T-helper 1 cell (primary cell): Measurements from ENCODE around the gene LIPA.
"Not testable (repeated sequence)": the region's sequence is repeated elsewhere in the genome, so short reads cannot be mapped to it uniquely, and the experiment has no call there.

Source experiments
- DNase-seq, 5 donors: peaks; one replicate each; pipeline ENCODE4 v3.0.0-alpha.2; 2012 to 2020

The LIPA gene

DNA sequence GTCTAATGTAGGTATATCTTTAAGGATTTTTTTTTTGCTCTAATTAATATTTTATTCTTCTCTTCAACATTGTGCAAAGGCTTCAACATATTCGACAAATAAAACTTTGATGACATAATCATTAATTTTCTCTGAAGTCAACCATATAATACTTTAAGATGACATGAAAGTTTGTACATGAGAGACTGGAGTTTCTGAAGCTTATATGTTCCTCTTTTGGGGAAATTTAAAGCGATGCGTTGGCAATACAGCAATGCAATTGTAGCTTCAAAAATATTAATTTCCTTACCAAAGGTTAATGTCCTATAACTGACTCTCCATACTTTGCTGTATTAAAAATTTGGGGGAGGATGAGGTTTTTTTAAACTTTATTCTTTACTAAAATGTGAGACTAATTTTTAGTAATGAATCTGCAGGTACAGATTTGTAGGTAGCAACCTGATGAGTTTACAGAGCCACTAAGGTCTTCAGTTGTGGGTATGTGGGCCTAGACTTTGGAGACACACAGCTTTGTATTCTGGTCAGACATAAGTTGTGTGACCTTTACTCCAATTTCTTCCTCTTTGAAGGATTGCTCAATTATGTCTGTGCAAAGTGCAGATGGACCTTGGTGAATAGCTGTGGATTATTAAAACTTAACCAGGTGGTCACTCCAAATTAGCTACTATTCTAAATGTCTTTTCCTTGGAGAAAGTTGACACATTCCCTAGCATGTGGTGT, 18.0 kb upstream of the LIPA start:
- DNase-seq = no peak

- no peak for DNase-seq
These were observed 15.3 kb upstream of the LIPA start for GRCh38 chr10:89266721-89267453.

DNA sequence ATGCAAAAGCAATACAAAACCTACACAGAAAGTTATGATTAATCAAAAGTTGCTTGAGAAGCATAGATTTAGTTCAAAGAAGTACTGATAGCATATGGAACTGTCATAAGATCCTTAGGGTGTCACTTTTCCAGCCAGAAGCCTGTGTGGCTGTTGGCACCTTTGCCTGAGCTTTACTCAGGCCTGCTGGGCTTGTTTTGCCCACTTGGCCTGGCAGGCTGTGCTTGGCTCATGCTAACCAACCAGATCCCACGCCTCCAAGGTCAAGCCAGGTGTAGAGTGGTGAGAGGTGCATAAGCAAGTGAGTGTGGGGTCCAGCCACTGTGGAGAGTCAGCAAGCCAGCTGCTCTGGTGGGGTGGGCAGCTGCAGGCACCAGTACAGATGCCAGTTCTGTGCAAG, 12.0 kb upstream of the LIPA start:
- DNase-seq = no peak

DNA sequence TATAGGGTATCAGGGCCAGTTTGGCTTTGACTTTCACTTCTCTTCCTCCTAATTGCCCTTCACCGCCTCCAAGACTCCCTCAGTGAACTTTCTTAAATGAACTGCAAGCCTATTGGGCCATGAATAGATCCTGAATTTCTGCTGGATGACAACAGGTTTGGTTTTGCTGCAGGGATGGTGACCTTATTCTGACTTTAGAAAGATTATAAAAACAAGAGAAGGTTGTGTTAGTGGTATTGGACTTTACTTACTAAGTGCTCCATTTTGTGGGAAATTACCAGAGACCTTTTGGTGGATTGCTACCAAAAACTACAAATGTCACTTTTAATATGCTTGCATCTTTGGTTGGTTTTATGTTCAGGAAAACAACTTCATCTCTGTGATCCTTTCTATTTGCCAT, 11.5 kb upstream of the LIPA start:
- no peak for DNase-seq

- DNase-seq = no peak
These were observed 10.8 kb upstream of the LIPA start for GRCh38 chr10:89262086-89263051.

DNA sequence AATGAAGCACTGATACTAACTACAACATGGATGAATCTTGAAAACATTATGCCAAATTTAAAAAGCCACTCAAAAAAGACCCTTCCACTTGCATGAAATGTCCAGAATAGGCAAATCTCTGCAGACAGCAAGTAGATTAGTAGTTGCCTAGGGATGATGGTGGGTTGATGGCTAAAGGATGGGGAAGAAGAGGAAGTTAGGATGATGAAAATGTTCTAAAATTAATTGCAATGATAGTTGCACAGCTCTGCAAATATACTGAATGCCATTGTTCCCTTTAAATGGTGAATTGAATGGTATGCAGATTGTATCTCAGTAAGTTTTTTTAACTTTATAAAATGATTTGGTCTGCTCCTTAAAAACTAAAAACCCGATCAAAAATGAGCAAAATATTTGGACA, 7.3 kb upstream of the LIPA start:
- no peak for DNase-seq

DNA sequence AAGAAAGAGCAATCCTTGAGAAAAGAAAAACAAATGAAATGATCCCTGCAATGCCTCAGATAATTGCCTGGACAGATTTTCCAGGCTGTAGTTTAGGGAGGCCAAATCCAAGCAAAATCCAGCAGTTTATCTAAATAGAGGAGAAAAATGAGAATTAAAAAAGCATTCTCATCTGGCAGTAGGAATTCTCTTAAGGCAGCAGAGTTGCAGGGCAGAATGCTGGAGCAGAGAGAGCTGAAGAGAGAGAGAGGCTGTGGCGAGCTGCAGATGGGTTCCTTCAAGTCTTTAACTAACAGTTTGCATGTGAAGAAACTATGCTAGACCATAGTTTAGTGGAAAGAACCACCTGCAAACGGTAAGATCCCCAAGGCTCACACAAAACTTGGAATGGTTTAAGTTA, 6.0 kb upstream of the LIPA start:
- no peak for DNase-seq

DNA sequence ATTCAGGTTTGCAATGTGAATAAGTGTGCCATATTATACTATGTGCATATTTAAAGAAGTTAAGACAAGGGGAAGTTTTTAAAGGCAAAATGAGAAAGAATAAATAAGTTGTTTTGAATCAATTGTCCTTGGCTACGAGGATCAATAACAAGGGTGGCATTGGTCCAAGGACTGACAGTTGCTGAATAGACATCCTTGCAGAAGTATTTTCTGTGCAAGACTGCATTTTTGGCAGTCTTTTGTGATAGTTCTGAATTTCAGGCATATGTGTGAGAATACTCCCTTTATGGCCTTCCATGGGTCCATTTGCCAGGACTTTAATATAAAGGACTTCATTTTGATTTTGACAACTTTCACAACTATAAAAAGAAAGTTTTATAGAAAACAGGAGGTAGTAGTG, 5.4 kb upstream of the LIPA start:
- no peak for DNase-seq

- no peak for DNase-seq
These were observed 4.8 kb upstream of the LIPA start for GRCh38 chr10:89256340-89256739.

- no peak for DNase-seq
These were observed 4.2 kb upstream of the LIPA start for GRCh38 chr10:89255793-89256192.

DNA sequence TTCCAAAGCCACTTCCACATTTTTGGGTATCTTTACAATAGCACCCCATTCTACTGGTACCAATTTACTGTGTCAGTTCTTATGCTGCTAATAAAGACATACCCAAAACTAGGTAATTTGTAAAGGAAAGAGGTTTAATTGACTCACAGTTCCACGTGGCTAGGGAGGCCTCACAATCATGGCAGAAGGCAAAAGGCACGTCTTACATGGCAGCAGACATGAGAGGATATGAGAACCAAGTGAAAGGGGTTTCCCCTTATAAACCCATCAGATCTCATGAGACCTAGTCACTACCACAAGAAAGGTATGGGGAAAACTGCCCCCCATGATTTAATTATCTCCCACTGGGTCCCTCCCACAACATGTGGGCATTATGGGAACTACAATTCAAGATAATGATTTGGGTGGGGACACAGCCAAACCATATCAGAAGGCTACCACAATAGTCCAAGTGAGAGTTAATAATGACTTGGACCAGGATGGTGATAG, 3.6 kb upstream of the LIPA start:
- DNase-seq = not testable (repeated sequence)

GRCh38 chr10:89252225-89252585, 630 bp upstream of the LIPA start:
- DNase-seq = no peak

DNA sequence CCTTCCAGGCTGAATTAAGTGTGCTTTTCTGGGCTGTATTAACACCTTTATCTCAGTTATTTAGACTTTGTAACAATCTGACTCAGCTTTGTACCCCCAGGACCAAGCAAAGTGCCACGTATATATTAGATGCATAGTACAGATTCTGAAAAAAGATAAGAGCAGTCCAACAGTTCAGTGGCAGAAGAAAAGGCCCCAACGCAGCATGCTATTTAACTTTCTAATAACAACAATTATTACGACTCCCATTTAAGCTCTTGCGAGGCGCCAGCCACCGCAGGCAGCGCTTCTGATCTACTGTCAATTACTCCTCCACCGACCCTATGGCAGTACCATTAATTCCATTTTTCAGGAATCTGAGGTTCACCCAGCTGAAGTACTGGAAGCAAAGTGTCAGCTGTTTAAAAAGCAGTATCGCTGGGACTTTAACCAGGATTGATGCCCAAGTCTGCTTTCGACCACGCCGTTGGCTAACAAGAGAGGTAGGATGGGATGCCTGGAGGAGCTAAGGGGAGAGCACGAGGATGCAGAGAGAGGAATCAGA, 638 bp downstream of the LIPA start:
- DNase-seq = no peak

DNA sequence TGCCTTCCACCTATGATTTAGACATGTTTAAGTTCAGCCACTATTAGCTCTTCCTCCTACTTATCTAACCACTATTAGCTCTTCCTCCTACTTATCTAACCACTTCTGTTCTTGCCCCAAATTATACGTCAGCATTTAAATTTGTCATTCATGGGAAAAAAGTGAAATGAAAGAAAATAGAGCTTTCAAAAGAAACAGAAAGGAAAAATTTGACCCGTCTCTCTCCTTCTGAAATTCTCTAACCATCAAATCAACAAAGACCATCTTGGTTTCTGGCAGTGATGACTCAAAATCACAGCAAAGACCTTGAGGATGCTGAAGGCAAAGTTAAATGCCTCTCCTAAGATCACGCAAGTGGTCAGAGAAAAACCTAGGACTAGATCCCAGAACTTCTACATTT, 2.6 kb downstream of the LIPA start:
- no peak for DNase-seq

- not testable (repeated sequence) for DNase-seq
These were observed 4.0 kb downstream of the LIPA start for GRCh38 chr10:89247623-89248022.

DNA sequence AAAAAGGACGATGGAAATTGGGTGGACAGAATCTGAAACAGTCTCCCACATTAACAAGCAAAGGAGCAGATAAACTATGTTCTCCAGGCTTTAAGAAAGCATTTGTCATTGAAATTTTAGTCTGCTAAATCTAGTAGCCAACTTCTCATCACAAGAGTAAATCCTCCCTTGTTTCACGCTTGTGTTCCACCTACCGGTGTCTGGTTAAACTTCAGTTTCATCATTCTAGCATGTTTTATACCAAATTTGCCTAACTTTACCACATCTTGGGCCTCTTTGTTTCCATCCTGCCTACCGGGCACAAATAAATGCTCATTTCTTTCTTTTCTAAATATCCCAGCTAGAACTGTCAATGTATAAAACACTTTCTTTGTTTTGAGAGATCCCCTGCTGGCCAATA, 5.8 kb downstream of the LIPA start:
- no peak for DNase-seq

- DNase-seq = no peak
These were observed 8.6 kb downstream of the LIPA start for GRCh38 chr10:89242840-89243568.

DNA sequence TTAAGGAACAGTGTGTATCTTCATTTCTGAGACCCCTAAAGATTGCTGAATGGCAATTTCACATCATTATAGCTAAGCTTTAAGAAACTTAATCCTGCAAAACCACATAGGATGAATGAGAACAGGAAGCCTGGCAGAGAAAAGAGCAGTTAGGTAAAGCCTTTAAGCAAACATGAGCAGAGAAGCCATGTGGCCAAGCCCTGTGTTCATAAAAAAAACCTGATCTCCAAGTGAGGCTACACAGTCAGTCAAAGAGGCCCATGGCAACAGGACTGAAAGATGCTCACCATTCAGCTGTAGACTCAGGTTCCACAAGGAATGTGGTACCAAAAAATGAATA, 9.3 kb downstream of the LIPA start:
- DNase-seq = no peak

DNA sequence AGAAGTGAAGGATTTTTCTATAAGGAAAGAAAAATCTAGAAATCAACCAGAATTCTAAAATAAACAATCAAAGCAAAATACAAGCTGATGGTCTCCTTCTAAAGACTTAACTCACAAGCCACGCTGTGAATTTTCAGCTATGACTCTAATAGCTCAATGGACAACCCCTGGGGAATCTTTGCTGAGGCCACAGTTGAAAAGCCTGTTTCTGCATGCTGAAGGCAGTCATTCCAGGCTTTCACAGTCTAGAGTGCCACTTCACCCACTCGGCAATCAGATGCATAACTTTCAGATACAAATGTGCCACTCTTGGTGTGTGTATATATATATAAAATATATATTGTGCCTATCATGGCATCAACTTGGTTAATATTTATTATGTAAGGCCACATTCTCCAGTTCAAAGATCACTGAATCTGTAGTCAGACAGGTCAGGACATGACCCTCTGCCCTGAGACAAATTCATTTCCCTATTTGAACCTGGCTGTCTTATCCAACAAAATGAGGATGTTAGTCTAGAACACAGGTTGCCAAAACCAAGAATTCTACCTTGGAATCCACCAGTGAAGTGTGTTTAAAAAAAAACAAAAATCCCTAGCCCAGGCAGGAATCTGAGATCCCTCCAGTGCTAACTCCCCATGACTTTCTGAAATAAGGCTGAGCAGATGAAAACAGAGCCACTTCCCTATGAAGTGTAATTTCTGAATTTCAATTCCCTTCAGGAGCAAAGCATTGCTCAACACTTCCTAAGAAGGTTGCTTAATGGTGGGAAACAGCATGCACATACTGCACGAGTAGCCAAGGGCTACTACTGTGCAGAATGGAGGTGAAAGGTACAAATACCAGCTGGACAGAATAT, 9.9 kb downstream of the LIPA start:
- DNase-seq = no peak

DNA sequence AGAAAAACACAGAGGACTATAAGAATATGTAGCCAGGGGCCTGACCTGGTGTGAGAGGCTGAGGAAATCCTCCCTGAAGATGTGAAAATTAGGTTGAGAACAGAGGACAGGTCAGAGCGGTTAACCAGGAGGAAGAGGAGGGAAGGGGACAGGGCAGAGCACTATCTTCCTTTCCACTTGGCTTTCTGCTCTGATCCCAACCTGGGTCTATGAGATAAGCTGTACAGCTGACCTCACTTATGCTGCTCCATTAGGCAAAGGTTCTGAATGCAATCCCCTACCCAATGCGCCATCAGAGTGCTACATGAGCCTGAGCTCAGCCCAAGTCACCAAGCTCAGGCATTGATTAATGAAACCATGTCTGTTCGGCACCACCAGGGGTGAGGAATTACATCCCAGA, 10.5 kb downstream of the LIPA start:
- no peak for DNase-seq

DNA sequence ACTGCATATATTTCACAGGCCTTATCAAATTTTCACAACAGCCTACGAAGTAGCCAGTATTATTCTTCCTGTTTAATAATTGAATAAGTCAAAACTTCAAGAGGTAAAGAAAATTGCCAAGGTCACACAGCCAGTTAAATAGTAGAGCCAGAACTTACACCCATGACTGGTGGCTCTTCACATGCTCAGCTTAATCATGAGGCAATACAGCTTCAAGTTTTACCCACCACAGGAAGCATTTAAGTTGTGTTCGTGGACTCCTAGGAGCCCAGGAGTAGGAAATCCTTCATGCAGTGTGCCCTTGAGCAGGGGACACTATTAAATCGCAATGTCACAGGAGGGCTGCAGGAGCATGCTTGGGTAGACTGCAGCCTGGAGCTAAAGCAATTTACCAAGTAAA, 11.1 kb downstream of the LIPA start:
- no peak for DNase-seq
